Measurements from ENCODE around the gene CDK2.
"Not testable (repeated sequence)": the region's sequence is repeated elsewhere in the genome, so short reads cannot be mapped to it uniquely, and the experiment has no call there.

CDK2 gene

DNA sequence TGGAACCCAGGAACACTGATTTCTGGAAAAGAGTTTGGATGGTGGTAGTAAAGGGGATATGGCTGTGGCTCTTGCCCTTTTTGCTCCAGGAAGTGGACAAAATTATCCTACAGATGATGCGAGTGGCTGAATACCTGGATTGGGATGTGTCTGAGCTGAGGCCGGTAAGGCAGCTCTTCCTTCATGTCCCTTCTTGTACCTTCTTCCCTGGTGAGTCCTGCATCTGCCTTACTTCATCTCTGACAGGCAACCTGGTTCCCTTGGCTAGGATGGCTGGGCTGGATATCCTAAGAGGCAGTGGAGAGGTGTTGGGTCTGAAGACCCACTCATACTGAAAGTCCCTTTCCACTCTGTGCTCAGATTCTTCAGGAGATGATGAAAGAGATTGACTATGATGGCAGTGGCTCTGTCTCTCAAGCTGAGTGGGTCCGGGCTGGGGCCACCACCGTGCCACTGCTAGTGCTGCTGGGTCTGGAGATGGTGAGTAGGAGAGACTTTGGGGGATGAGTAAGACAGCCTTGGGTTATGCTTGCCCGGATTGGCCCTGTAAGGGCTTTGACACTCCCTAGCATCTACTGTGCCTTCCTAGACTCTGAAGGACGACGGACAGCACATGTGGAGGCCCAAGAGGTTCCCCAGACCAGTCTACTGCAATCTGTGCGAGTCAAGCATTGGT, 27.7 kb upstream of the CDK2 start:
- peak; percentile 41 for DNase-seq

DNA sequence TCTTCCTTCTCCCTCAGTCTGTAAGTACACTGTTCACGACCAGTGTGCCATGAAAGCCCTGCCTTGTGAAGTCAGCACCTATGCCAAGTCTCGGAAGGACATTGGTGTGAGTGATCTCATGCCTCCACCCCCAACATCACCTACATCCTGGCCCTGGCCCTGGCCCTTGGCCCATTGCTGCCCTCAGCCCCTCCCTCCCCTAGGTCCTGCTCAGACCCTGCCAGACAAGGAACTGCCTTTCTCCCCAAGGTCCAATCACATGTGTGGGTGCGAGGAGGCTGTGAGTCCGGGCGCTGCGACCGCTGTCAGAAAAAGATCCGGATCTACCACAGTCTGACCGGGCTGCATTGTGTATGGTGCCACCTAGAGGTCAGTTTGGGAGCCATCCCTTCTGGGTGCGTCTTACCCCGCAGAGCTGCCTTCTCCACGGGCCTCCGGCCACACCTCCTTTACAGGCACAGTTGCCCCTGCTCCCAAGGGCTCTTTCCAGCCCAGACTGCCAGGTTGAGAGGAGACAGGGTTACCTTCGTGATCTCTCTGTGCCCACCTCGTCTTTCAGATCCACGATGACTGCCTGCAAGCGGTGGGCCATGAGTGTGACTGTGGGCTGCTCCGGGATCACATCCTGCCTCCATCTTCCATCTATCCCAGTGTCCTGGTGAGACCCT, 26.4 kb upstream of the CDK2 start:
- DNase-seq: peak; percentile 88

DNA sequence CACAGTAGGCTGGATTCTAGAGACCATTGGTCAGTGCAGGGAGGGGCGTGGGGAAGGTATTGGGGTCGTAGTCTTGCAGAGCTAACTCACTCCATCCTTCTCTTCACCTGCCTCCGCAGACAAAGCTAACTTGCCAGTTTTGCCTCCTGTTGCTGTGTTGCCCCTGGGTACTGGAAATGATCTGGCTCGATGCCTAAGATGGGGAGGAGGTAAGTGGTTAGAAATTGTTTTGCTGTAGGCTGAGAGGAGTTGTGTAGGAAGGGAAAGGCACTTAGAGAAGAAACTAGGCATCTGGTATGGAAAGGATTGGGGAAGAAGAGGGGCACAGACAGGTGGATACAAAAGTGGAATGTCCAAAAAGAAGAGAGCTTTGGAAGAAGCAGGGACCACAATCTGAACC, 24.6 kb upstream of the CDK2 start:
- DNase-seq: no peak

DNA sequence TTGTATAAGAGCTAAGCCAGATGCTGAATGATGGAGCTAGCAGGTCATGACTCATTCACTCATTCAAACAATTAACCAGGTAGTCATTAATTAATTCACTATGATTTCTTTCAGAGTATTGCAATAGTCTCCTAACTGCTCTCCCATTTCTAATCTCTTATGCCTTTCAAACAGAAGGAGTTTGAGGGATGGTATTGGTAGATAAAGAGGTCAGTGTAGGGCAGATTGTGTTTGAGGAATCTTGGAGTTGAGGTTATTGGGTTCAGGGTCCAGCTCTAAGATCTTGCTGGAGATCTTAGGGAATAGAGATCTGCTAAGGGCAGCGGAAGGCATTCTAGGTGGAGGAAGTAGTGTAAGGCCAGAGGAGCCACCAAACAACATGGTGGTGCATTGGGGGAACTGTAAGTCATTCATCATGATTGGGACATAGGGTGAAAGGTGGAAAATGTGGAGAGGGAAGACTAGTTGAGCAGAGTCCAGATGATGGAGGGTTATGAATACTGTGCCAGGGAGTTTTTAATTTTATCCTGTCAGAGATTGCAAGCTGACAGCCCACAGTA, 24.0 kb upstream of the CDK2 start:
- DNase-seq: no peak

DNA sequence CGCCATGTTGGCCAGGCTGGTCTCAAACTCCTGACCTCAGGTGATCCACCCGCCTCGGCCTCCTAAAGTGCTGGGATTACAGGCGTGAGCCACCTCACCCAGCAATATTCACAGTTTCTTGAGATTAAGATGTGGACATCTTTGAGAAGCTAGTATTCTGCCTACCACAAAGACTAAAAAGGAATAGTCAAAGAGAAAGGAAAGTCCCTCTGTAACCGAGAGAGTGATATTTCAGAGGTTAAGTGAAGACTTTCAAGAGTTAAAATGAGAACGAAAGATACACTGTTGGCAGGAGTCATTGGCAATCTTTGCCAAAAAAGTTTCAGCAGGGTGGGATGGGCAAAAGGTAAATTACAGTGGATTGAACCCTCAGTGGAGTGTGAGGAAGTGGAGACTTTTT, 20.1 kb upstream of the CDK2 start:
- no peak for DNase-seq

DNA sequence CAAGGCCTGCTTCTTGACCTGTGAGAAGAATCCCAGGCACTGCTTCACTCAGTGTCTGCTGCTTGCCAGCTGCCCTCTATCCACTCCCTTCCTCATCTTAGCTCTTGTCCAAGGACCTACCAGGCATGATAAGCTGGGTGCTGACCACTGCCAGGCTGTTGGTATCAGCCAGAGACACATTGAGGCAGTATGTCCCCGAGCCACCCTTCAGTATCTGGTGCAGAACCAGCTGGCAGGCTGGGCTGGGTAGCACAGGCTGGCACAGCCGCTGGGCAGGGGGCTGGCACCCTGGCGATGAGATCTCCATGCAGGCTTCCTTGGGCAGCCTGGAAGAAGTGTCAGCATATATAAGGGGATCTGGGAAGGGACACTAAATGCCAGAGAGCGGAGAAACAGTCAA, 11.3 kb upstream of the CDK2 start:
- no peak for DNase-seq

DNA sequence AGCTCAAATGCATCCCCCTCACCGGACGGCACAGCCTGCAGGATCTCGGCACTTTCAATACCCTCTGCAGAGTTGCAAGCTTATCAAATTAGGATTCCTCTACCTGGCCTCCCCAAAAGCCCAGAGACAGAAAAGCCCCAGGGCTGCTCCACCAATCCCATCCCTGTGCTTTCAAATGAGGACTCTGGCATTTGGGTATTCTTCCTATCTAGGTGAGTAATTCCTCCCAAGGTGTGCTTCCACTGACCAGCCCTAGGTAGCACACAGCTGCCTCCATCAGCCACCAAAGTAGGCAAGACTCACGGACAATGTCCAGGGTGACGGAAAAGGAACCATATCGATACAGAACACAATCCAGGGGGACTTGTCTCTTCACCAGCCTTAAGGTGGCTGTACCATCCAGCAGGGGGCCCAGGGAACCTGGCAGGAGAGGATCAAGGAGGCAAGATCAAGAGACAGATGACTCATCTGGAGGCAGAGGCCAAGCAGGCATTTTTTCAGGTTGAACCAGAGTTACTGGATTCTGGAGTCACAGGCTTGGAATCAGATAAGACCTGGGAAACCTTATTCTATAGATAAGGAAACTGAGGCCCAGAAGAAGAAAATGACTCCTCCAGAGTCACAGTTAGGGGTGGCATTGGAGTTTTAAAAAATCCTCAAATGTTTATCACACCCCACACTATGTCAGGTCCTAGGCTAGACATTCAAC, 10.7 kb upstream of the CDK2 start:
- DNase-seq: peak; percentile 66

DNA sequence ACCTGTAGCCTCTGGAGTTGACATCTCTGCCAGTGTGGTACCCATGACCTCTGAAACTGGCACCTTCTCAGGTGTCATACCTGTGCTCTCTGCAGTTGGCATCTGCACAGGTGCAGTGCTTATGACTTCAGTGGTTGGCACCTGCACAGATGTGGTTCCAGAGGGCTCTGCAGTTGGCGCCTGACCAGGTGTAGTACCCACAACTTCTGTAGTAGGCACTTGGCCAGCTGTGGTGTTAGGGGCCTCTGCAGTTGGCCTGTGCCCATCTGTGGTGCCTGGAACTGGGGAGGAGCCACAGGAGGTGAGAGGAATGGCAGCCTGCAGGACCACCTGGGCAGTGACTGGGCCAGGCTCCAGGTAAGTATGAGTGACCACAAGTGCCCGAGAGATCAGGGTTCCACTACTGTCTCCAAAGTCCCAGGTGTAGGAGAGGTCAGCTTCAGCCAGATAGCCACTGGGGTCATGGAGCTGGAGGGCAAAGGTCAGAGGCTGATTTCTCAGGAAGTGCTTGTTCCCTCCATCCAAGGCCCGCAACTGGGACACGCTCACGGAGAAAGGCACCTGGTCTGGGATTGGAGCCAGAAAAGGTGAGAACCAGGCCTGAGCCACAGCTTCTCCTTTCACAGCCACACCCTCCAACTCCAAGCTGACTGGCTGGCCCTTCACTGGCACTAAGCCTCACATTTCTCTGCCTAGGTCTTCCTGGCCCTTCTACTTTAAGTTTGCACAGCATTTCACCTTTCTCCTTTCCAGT, 9.3 kb upstream of the CDK2 start:
- DNase-seq: no peak

DNA sequence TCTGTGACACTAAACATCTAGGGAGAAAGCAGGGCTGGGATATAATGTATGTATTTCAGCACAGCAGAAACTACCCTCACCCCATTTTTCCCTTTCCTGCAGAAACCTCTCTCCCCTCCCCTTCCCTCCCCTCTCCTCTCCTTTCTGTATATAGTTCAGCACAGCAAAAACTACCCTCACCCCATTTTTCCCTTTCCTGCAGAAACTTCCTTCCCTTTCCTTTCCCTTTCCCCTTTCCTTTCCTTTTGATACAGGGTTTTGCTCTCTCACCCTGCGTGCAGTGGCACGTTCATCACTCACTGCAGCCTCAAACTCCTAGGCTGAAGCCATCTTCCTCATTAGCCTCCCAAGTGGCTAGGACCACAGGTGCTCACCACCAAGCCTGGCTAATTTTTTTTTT, 2.9 kb upstream of the CDK2 start:
- DNase-seq: no peak

DNA sequence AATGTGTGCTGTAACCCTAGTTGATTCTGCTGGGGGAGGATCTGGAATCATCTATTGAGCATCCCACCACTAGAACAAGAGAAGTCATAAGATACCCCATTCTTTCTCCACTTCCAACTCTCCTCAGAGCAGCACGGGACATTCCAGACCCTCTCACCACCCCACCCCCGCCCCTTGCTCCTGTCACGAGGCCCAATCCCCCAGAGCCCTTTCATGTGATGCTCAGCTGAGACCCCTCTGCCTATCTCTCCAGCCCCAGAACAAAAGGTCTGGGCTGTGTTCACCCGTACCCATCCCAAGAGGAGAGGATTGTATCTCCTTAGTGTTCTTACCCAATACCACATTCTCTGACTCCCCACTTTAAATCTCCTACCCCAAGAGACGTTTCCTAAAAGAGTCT, 1.4 kb upstream of the CDK2 start:
- DNase-seq: no peak

DNA sequence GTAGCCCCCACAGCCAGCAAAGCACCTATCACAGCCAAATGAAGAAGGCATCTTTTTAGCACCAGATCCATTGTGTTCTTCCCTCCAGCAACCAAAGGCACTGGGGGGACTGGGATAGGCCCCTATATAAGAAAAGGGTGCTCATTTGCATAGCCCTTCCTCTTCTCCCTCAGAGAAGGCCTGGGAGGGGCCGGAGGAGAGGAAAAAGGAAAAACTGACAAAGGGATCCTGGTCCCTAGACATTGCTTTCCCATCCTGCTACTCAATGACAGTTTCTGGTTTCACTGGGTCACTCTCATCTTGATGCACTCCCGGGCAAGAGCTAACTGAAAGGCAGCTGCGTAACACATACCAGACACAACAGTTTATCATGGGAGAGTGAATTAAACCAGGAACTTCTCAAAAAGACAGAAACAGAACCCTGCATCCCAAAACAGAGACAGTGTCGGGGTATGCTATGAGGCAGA, 656 bp upstream of the CDK2 start, which contains the start of gene PMEL:
PMEL (minus strand) TSS at position 102 of the 467 bp plus-strand sequence; CDS start at position 71, 31 bp downstream.
- DNase-seq: no peak

DNA sequence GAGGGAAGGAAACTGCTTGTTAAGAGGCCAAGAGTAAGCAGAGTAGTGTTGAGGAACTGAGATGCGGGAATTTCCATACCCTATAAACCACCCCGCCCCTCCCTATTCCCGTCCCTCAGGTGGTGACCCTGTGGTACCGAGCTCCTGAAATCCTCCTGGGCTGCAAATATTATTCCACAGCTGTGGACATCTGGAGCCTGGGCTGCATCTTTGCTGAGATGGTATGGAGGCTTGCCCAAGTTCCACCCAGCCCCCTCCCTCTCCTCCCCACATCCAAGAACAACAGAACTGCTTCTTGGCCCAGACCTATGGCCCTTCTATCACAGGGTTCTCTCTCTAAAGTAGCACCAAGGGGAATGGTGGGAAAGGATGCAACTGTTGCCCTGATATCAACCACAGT, 2.7 kb downstream of the CDK2 start:
- DNase-seq: no peak

DNA sequence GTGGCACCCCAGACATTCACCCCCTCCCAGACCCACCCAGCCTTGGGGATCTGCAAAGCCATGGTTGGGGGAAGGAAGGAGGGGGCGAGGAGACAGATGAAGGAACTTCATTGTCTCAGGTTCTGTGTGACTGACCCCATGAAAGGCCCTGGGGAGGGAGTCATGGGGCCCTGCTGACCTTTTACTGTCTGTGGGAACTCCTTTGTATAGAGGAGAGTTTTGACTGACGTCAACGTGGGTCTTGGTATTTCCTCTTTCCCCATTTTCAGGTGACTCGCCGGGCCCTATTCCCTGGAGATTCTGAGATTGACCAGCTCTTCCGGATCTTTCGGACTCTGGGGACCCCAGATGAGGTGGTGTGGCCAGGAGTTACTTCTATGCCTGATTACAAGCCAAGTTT, 4.1 kb downstream of the CDK2 start:
- no peak for DNase-seq

DNA sequence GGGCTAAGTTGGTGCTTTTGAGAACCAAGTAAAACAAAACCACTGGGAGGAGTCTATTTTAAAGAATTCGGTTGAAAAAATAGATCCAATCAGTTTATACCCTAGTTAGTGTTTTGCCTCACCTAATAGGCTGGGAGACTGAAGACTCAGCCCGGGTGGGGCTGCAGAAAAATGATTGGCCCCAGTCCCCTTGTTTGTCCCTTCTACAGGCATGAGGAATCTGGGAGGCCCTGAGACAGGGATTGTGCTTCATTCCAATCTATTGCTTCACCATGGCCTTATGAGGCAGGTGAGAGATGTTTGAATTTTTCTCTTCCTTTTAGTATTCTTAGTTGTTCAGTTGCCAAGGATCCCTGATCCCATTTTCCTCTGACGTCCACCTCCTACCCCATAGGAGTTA, 5.4 kb downstream of the CDK2 start:
- DNase-seq: no peak

DNA sequence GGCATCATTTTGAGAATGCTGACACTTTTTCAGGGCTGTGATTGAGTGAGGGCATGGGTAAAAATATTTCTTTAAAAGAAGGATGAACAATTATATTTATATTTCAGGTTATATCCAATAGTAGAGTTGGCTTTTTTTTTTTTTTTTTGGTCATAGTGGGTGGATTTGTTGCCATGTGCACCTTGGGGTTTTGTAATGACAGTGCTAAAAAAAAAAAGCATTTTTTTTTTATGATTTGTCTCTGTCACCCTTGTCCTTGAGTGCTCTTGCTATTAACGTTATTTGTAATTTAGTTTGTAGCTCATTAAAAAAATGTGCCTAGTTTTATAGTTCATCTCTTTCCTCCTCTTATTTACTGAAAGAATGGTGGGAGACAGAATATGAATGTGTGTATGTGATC, 5.8 kb downstream of the CDK2 start:
- DNase-seq: no peak

DNA sequence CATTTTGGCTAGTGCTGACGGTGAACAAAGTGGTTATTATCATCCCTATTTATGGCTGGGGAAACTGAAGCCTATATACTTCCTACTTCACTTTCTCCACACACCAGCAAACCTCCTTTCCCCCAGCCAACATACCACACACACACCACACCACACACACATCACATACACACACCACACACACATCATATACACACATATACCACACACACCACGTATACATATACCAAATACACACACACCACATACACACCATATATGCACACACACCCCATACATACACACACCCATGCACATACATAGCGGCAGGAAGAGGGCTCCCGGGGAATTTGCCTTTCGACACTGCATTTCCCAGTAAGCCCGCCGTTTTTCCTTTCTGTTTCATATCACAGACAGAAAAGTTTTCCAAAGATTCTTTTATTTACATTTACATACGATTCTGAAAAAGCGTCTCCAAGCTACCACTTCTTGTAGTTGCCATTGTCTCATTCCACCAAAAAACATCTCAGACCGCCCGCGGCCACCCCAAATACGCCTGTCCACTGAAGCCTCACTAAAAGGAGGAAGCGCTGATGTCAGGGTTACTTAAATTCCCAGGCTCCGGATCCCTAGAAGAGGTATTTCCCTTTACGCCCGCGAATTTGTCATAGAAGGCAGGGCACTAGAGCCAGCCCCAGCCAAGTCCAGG, 6.4 kb downstream of the CDK2 start:
- no peak for DNase-seq

DNA sequence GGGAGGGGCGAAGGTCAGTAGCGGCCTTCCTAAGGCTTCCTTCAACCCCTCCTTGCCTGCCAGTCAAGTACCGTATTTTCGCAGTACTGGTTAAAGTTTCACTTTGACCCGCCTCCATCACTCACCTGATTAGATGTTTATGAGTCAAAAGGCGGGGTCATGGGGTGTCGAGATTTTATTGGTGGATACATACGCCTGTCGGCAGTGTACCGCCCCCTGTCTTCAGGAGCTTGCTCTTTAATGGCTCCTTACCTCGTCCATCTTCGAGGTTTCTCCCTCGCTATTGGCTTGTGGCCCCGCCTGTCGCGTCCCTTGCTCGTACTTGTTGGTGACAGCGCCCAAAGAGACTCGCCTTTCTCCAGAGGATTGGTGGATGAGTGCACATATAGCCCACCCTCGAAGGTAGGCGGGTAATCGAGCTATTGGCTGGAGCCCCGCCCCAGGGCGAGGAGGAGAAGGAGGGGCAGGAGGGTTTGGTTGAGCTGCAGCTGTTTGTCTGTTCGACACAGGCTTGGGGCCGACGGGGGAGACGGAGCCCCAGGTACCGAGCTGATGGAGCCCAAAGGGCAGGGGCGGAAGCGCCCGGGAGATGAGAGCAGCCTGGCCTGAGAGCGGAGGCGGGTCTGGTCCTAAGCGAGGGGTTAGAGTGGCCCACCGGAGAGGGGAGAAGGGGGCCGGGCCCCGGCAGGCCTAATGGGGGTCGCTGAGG, 7.1 kb downstream of the CDK2 start, which contains the start of gene RAB5B:
RAB5B (plus strand) TSS at position 480 of the 709 bp plus-strand sequence. CDS start 12,883 bp downstream, outside the sequence.
- DNase-seq: peak; percentile 99

DNA sequence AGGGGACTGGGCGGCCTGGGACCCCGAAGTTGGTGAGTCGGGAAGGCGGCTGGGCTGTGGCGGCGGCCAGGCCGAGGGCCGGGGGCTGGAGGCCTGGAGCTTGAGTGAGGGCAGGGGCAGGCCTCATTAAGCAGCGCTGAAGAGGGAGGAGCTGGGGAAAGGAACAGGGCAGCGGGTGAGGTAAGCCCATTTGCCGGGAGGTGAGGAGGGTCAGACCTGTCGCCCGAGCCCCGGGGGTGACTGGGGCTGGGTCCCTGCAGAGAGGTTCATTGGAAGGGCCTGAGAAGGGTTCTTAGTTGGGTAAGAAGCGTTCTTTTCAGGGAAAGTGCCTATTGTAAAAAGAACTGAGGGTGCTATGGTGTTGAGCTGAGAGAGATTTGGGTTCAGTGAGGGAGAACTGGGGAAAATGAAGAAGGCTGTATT, 7.7 kb downstream of the CDK2 start:
- DNase-seq: peak; percentile 54

DNA sequence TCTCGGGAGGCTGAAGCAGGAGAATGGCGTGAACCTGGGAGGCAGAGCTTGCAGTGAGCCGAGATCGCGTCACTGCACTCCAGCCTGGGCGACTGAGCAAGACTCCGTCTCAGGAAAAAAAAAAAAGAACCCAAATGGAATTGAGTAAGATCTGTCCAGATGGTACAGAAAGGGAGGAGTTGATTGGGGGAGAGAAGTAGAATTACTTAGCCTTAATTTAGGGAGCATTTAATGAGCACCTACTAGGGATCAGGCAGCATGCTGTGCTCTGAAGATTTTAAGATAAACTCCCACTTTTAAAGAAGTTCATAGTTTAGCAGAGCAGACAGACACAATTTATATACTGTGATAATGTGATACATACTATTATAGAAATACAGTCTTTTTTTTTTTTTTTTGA, 11.8 kb downstream of the CDK2 start:
- DNase-seq: no peak

DNA sequence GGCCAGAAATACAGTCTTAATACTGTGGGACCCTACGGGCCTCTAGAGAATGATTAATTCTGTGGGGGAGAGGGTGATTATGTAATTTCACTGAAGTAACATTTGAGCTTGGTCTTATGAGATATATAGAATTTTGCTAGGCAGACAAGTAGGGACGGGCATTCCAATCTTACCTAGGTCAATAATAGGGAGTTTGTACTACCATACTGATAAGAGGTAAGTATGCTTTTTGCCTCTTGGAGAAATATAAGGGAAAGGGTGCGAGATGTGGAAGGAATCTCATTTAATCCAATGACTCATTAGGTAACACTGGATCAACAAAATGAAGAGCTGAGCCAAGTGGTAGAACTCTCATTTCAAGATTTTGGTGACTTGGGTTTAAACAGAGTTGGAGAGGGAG, 12.4 kb downstream of the CDK2 start:
- no peak for DNase-seq

DNA sequence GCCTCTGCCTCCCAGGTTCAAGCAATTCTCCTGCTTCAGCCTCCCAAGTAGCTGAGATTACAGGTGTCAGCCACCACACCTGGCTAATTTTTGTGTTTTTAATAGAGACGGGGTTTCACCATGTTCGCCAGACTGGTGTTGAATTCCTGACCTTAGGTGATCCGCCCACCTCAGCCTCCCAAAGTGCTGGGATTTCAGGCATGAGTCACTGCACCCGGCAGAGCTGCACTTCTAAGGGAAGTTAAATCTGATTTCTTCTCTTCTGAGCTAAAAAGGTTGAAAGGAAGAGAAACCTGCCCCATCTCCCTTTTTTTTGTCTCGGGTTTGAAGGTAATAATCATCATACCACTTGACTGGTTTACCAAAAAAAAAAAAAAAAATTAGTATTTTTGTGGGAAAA, 15.3 kb downstream of the CDK2 start:
- not testable (repeated sequence) for DNase-seq

Measured in stimulated activated CD4-positive, alpha-beta T cell treated with anti-CD3 and anti-CD28 coated beads, Interleukin-15, amount 100 ng/mL, for 24 hours (primary cell).